ENCODE measurements around the gene API5.
"Not testable (repeated sequence)": the region's sequence is repeated elsewhere in the genome, so short reads cannot be mapped to it uniquely, and the experiment has no call there.

Gene API5

DNA sequence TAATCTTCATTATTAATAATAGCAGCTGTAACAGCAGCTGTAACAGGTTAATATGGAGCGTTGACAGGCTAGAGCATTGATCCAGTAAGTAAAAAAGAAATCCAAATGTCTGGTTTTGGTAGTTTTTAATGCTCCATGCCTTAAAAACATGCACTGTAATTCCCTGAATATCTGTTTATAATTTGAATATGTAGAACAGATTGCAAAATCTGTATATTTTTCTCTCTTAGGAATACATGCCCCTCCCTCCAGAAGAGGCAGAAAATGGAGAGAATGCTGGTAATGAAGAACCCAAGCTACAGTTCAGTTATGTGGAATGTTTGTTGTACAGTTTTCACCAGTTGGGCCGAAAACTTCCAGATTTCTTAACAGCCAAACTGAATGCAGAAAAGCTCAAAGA lies 16.7 kb downstream of the API5 start:
- H3K4me3 ChIP-seq (ENCODE audit: low read length): no peak overlapping the region
- TF ChIP-seq ZNF274 (IDR thresholded peaks at IDR 0.05; ENCODE audit: low read depth, low read length): no peak

DNA sequence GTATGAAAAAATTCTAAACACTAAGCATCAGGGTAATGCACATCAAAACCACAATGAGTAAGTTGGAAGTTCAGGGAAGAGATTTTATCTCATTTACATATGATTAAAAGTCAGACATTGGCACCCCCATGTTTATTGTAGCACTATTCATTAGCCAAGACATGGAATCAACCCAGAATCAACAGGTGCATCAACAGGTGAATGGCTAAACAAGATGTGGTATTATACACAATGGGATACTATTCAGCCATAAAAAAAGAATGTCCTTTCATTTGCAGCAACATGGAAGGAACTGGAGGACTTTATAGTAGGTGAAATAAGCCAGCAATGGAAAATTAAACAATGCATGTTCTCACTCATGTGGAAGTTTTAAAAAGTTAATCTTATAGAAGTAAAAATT lies 29.4 kb downstream of the API5 start:
- no peak overlapping the region for H3K4me3 ChIP-seq (ENCODE audit: low read length)
- TF ChIP-seq ZNF274 (IDR thresholded peaks at IDR 0.05; ENCODE audit: low read depth, low read length): no peak

DNA sequence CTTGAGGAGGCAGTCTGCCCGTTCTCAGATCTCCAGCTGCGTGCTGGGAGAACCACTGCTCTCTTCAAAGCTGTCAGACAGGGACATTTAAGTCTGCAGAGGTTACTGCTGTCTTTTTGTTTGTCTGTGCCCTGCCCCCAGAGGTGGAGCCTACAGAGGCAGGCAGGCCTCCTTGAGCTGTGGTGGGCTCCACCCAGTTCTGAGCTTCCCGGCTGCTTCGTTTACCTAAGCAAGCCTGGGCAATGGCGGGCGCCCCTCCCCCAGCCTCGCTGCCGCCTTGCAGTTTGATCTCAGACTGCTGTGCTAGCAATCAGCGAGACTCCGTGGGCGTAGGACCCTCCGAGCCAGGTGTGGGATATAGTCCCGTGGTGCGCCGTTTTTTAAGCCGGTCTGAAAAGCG lies 39.6 kb downstream of the API5 start:
- H3K4me3 ChIP-seq (ENCODE audit: low read length): not testable (repeated sequence)

DNA sequence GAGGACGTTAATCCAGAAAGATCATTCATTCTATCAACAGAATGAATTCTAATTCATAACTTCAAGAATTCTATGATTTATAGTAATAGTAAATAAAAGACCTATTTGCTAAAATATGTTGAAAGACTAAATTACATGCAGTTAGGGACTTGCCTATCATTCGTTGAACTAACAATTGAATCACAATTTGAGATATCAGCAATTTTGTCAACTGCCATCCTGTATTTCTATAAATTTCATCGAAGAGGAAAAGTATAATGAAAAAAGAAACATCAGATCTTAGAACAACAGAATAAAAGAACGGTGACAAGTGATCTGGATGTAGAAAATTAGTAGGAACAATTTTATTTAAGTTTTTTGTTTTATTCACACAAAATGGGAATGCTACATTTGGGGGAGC lies 42.5 kb downstream of the API5 start:
- no peak overlapping the region for H3K4me3 ChIP-seq (ENCODE audit: low read length)
- TF ChIP-seq ZNF274 (IDR thresholded peaks at IDR 0.05; ENCODE audit: low read depth, low read length): no peak

DNA sequence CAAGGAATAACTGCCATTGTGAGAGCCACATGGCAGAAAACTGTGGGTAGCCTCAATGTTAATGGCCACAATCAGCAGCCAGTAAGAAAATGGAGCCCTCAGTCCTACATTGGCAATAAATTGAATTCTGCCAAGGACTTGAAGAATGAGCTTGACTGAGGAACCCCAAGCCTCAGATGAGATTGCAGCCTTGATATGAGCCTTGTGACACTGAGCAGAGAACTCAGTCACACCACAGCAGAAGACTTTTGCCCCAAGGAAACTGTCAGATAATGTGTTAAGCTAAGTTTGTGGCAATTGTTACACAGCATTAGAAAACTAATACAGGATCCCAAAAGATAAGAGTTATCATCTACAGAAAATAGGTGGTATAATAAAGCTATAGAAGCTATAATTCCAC lies 44.5 kb downstream of the API5 start:
- no peak overlapping the region for H3K4me3 ChIP-seq (ENCODE audit: low read length)
- TF ChIP-seq ZNF274 (IDR thresholded peaks at IDR 0.05; ENCODE audit: low read depth, low read length): no peak

- TF ChIP-seq ZNF274 (IDR thresholded peaks at IDR 0.05; ENCODE audit: low read depth, low read length): no peak
- H3K4me3 ChIP-seq (ENCODE audit: low read length): peak overlapping the region; percentile 77
These were observed 46.5 kb downstream of the API5 start for GRCh38 chr11:43358279-43358800.

GRCh38 chr11:43358801-43359421 lies 47.1 kb downstream of the API5 start, which contains the start of gene TTC17:
Gene TTC17, plus strand, starts transcription at chr11:43358920. Its CDS starts 35 bp downstream, at chr11:43358955.
- peak within 1 kb of the TSS; percentile 77 for H3K4me3 ChIP-seq (ENCODE audit: low read length)
- no peak for TF ChIP-seq ZNF274 (IDR thresholded peaks at IDR 0.05; ENCODE audit: low read depth, low read length)

DNA sequence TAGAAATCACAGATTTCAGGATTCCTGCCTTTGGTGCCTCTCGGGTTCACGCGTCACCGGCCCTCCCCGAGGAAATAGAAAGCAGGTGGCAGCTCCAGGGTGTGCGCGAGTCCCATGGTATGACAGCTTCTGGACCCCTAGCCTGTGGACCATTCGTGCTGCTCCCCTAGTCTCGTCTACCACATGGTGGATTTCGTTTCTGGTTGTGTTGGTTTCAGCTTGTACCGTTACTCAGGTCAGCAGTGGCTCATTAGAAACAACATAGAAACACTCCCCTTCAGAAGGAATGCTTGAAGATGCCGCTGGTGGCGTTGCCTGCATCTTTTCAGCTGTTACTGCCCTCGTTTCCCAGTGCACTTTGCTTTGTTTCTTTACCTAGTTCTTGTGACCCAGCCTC lies 47.6 kb downstream of the API5 start:
- no peak for TF ChIP-seq ZNF274 (IDR thresholded peaks at IDR 0.05; ENCODE audit: low read depth, low read length)
- H3K4me3 ChIP-seq (ENCODE audit: low read length): peak overlapping the region; percentile 77

GRCh38 chr11:43360361-43361032 lies 48.7 kb downstream of the API5 start:
- peak overlapping the region; percentile 77 for H3K4me3 ChIP-seq (ENCODE audit: low read length)
- no peak for TF ChIP-seq ZNF274 (IDR thresholded peaks at IDR 0.05; ENCODE audit: low read depth, low read length)

DNA sequence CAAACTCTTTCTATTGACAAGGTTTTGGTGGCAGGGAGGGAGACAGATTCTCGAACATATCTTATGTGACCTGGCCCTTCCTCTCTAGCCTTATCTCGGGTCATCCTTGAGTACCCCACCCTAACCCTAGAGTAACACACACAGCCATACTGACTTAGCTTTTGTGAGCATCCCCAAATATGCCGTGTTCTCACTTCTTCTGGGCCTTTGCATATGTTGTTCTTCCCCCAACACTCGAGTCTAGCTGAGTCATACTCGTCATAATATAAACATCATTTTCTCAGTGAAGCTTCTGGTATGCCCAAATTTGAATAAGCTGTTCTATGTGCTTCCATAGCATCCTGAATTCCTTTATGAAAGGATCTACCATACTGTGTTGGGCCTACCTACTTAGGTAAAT lies 54.9 kb downstream of the API5 start:
- H3K4me3 ChIP-seq (ENCODE audit: low read length): no peak overlapping the region
- no peak for TF ChIP-seq ZNF274 (IDR thresholded peaks at IDR 0.05; ENCODE audit: low read depth, low read length)

DNA sequence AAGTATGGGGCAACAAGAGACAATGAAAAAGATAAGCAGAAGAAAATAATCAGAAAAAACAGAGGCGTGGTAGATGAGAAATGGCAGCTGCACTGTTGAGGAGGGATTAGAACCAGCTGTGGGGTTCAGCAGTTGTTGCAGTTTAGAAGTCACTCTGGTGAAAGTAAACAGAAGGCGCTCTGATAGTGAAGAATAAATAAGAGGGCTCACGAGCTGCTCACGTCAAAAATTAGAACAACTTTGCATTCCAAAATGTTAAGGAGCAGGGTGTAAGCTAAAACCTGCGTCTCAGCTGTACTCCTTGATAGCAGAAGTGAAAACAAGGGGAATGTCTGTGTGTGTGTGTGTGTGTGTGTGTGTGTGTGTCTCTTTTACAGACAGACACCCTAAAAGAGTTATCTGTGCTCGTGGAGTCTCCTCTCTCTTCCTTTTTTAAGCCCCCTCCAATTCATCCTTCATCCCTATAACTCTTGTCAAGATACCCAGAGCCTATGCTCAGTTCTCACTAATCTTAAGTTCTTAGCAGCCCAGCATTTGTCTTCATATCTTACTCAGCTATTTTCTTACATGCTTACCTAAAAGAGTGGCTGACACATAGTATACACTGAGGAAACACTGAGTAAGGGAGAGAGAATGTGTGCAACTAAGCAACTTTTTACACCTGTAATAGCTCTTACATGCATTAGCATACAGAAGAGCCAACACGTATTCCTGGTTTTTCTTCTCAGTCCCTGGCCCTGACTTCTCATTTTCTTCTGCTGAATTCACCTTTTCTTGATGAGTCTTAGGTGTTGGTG lies 55.8 kb downstream of the API5 start:
- no peak for TF ChIP-seq ZNF274 (IDR thresholded peaks at IDR 0.05; ENCODE audit: low read depth, low read length)
- no peak overlapping the region for H3K4me3 ChIP-seq (ENCODE audit: low read length)

DNA sequence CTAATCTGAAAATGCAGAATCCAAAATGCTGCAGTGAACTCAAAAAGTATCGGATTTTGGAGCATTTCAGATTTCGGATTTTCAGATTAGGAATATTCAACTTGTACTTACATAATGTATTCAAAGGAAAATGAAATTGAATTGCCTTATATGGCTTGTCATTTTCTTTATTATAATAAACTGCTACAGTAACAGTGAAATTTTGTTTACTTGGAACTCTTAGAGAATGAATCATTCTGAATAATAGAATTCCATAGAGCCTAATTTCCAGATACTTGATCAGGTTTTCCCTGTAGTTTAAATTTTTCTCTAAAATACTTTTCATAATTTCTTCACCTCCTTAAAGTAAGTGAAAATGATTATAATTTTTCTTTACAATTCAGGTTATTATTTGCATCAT lies 64.3 kb downstream of the API5 start:
- TF ChIP-seq ZNF274 (IDR thresholded peaks at IDR 0.05; ENCODE audit: low read depth, low read length): no peak
- H3K4me3 ChIP-seq (ENCODE audit: low read length): no peak overlapping the region

- TF ChIP-seq ZNF274 (IDR thresholded peaks at IDR 0.05; ENCODE audit: low read depth, low read length): no peak
- H3K4me3 ChIP-seq (ENCODE audit: low read length): no peak overlapping the region
These were observed 64.8 kb downstream of the API5 start for GRCh38 chr11:43376594-43376993.

- H3K4me3 ChIP-seq (ENCODE audit: low read length): no peak overlapping the region
- no peak for TF ChIP-seq ZNF274 (IDR thresholded peaks at IDR 0.05; ENCODE audit: low read depth, low read length)
These were observed 65.6 kb downstream of the API5 start for GRCh38 chr11:43377389-43377788.

DNA sequence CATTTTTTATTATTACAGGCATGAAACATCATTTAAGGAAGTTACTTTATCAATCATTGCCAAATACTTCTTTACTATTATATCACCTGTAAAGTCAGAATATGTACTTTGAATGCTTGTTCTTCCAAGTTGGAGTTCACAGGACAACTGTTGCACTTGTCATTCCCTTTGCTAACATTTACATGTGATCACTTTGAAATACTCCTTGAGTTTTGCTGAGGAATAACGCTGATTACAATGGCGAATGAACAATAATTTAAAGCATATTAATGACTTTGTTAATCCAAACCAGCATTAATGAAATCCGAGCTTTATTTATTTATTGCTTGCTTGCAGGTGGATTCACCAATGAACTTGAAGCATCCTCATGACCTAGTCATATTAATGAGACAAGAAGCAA lies 67.1 kb downstream of the API5 start:
- TF ChIP-seq ZNF274 (IDR thresholded peaks at IDR 0.05; ENCODE audit: low read depth, low read length): no peak
- H3K4me3 ChIP-seq (ENCODE audit: low read length): no peak overlapping the region

Measured in GM08714 (cell line).